Measurements from ENCODE around the gene GNB5.

Gene GNB5

DNA sequence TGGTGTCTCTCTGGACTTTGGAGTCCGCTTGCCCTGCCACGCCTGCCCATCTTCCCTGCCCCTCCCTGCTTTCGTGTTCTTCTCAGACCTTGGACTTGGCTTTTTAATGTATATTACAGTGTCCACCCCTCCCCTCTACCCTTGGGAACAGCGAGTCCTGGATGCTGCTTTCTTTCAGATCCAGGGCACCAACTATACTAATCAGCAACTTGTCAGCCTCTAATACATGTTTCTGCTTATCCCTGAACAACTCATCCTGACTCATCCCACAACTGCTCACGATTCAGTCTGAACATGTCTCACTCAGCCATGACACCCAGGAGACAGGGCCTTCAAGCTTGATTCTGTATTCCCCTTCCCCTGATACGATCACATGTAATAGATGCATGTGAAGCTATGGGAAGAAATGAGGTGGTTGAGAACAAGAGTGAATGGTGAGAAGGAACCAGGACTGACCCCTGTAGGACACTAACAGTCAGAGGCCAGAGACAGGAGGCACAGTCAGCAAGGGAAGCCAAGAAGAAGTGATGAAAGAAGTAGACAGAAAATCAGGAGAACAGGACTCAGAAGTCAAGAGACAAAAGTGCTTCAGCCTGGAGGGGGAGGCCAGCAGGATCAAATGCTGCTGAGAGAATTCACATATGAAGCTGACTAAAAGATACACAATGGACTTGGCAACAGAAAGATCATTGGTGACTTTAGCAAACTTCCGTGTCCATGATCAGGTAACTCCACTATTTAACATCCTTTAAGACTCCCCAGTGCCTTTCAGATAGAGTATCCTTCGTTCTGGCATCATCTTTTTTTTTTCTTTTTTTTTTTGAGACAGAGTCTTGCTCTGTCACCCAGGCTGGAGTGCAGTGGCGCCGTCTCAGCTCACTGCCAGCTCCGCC is 114.1 kb downstream of the GNB5 start:
- DNase-seq (ENCODE audit: low spot score), result peak; percentile 42
- TF ChIP-seq, protein P1, sequence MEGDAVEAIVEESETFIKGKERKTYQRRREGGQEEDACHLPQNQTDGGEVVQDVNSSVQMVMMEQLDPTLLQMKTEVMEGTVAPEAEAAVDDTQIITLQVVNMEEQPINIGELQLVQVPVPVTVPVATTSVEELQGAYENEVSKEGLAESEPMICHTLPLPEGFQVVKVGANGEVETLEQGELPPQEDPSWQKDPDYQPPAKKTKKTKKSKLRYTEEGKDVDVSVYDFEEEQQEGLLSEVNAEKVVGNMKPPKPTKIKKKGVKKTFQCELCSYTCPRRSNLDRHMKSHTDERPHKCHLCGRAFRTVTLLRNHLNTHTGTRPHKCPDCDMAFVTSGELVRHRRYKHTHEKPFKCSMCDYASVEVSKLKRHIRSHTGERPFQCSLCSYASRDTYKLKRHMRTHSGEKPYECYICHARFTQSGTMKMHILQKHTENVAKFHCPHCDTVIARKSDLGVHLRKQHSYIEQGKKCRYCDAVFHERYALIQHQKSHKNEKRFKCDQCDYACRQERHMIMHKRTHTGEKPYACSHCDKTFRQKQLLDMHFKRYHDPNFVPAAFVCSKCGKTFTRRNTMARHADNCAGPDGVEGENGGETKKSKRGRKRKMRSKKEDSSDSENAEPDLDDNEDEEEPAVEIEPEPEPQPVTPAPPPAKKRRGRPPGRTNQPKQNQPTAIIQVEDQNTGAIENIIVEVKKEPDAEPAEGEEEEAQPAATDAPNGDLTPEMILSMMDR (IDR thresholded peaks at IDR 0.05; ENCODE audit: borderline replicate concordance, control extremely low read depth, extremely low read depth, insufficient read depth, missing control alignments), result no peak
- in situ Hi-C loops (cut with MboI; ENCODE audit: low sequenced_read_pairs, unreplicated experiment), result no loop called here

DNA sequence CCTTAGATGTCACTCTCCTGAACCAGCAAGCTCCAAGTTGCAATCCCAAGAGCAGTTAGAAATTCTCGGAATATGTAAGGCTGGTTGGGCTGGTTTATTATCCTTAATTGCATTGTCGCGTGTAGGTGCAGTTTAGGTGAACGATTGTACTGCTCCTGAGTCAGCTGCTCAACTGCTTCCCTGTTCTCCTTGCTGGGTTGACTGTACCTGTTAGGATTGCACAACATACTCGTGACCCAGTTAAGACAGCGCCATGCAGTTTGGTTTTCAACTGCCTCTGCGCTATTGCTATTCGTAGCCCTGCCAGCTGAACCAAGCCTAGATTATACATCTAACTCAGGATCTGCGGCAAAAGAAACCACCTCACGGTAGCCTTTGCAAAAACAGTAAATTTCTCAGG is 119.6 kb downstream of the GNB5 start:
- DNase-seq (ENCODE audit: low spot score), result no peak
- in situ Hi-C loops (cut with MboI; ENCODE audit: low sequenced_read_pairs, unreplicated experiment), result no loop called here
- TF ChIP-seq, protein P1 (IDR thresholded peaks at IDR 0.05; ENCODE audit: borderline replicate concordance, control extremely low read depth, extremely low read depth, insufficient read depth, missing control alignments), result no peak

DNA sequence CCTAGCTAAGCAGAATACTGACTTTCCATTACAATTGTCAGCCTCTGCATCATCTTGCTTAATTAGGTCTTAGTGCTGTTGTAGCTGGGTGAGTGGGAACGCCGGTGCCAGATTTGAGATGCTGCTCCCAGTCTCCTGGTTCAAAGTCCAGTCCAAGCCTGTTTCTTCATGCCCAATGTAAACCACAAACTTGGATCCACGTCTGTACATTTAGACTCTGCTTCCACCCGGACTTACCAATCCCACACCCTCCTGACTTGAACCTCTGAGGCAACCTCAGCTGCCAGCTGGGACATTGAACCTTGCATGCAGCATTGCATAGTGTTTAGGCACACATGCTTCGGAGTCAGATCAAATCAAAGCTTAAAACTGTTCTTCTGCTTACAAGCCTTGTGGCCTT is 121.6 kb downstream of the GNB5 start:
- TF ChIP-seq, protein P1 (IDR thresholded peaks at IDR 0.05; ENCODE audit: borderline replicate concordance, control extremely low read depth, extremely low read depth, insufficient read depth, missing control alignments), result no peak
- no peak for DNase-seq (ENCODE audit: low spot score)
- in situ Hi-C loops (cut with MboI; ENCODE audit: low sequenced_read_pairs, unreplicated experiment), result no loop called here

DNA sequence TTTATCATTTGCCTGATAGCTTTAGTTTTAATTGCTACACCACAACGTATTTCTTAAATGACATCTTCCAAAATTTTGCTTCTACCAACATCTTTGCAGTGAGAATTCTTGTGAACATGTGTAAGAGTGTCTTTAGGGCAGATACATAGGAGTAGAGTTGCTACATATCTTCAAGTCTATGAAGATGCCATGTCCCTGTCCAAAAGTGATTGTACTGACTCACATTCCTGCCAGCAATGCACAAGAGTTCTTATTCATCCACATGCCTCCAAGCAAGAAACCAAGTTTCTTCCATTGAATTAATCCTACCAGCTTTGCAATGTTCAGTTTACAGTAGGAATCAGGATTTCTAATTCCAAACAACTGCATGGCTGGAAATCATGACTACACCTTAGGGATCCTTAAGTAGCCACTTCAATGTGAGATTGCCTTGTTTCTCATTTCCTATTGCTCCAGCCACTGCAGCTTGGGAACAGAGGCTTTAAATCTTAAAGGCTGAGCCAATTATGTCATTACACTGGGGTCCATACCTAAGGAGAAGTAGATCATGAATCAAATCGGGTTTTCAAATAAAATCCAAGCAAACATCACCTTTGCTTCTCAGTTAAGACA is 123.1 kb downstream of the GNB5 start:
- TF ChIP-seq, protein P1 (IDR thresholded peaks at IDR 0.05; ENCODE audit: borderline replicate concordance, control extremely low read depth, extremely low read depth, insufficient read depth, missing control alignments), result no peak
- in situ Hi-C loops (cut with MboI; ENCODE audit: low sequenced_read_pairs, unreplicated experiment), result no loop called here
- DNase-seq (ENCODE audit: low spot score), result no peak

DNA sequence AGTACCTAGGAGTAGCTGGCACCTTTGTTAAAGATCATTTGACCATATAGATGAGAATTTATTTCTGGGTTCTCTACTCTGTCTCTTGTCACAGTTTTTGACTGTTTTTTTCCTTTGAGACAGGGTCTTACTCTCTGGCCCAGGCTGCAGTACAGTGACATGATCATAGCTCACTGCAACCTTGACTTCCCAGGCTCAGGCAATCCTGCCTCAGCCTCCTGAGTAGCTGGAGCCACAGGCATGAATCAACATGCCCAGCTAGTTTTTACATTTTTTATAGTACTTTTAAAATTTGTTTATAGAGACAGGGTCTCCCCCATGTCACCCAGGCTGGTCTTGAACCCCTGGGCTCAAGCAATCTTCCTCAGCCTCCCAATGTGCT is 123.7 kb downstream of the GNB5 start:
- no peak for DNase-seq (ENCODE audit: low spot score)
- in situ Hi-C loops (cut with MboI; ENCODE audit: low sequenced_read_pairs, unreplicated experiment), result no loop called here
- TF ChIP-seq, protein P1 (IDR thresholded peaks at IDR 0.05; ENCODE audit: borderline replicate concordance, control extremely low read depth, extremely low read depth, insufficient read depth, missing control alignments), result no peak

DNA sequence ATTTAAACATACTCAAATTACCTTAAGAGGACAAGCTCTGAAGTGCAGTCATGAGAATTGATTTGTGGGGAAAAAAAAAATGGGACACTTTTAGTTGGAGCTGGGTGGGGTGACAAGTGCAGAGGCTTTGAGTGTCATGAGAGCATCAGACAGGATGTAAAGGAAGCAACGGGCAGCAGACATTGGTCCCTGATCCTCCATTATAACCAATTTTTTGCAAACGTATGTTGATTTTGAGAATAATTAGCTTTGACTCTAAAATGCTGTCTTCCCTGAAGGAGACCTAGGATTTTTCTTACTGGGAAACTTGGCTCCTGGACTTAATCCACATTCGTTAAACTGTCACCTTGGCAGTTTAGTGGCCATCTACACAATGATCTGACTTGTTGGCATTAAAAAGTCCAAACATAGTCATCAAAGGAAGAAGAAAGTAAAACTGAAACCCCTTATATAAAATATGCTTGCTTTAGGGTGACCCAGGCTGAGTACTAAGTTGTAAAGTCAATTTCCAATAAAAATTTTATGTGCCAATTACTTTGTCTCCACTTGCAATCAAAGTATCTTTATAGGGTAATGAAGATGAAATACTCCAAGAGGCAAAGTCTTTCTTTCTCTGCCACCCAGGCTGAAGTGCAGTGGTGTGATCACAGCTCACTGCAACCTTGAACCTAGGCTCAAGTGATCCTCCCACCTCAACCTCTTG is 124.2 kb downstream of the GNB5 start:
- in situ Hi-C loops (cut with MboI; ENCODE audit: low sequenced_read_pairs, unreplicated experiment), result no loop called here
- no peak for DNase-seq (ENCODE audit: low spot score)
- TF ChIP-seq, protein P1 (IDR thresholded peaks at IDR 0.05; ENCODE audit: borderline replicate concordance, control extremely low read depth, extremely low read depth, insufficient read depth, missing control alignments), result no peak
